ENCODE data around the gene BCL7A. TPM values are rescaled to one million over a fixed set of nuclear protein-coding genes. Genes with fewer than 3 reads are reported as not detected.
"Not testable (repeated sequence)": the region's sequence is repeated elsewhere in the genome, so short reads cannot be mapped to it uniquely, and the experiment has no call there.

The BCL7A gene
- total RNA-seq, 1 donor = 12.2 TPM

DNA sequence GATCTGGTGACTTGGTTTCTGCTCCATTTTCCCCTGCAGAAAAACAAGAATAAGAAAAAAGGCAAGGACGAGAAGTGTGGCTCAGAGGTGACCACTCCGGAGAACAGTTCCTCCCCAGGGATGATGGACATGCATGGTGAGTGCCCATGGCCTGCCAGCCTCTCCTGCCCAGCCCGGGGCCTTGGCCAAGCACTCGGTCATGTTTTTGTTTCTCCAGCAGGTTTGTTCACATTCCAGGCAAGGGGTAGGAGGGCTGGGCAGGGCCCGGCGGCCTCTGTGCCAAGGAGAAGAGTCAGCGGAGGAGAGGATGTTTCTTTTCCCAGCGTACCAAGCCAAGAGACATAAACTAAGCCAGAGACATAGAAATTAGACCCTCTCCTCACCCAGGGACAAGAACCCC lies 13.6 kb downstream of the BCL7A start:
- H3K4me3 ChIP-seq (ENCODE audit: low read depth, low read length) = no peak overlapping the region
- DNase-seq (ENCODE audit: low read depth) = no peak
- TF ChIP-seq, protein P1, sequence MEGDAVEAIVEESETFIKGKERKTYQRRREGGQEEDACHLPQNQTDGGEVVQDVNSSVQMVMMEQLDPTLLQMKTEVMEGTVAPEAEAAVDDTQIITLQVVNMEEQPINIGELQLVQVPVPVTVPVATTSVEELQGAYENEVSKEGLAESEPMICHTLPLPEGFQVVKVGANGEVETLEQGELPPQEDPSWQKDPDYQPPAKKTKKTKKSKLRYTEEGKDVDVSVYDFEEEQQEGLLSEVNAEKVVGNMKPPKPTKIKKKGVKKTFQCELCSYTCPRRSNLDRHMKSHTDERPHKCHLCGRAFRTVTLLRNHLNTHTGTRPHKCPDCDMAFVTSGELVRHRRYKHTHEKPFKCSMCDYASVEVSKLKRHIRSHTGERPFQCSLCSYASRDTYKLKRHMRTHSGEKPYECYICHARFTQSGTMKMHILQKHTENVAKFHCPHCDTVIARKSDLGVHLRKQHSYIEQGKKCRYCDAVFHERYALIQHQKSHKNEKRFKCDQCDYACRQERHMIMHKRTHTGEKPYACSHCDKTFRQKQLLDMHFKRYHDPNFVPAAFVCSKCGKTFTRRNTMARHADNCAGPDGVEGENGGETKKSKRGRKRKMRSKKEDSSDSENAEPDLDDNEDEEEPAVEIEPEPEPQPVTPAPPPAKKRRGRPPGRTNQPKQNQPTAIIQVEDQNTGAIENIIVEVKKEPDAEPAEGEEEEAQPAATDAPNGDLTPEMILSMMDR (IDR thresholded peaks at IDR 0.05; ENCODE audit: insufficient read depth, low read length) = no peak

DNA sequence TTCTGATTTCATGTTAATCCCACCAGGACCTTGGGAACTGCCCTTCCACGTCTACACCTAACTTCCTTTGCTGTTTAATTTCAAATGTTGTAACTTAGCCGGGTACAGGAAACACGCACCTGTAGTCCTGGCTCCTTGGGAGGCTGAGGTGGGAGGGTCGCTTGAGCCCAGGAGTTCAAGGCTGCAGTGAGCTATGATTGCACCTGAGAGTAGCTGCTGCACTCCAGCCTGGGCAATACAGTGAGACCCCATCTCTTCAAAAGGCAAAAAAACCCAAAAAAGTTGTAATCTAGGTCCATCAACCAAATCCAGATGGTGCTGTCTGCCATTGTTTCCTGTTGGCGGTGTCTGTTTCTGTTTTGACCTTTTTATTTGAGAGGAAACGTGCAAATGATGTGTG lies 14.5 kb downstream of the BCL7A start:
- TF ChIP-seq, protein P1 (IDR thresholded peaks at IDR 0.05; ENCODE audit: insufficient read depth, low read length) = no peak
- no peak overlapping the region for H3K4me3 ChIP-seq (ENCODE audit: low read depth, low read length)
- DNase-seq (ENCODE audit: low read depth) = no peak

DNA sequence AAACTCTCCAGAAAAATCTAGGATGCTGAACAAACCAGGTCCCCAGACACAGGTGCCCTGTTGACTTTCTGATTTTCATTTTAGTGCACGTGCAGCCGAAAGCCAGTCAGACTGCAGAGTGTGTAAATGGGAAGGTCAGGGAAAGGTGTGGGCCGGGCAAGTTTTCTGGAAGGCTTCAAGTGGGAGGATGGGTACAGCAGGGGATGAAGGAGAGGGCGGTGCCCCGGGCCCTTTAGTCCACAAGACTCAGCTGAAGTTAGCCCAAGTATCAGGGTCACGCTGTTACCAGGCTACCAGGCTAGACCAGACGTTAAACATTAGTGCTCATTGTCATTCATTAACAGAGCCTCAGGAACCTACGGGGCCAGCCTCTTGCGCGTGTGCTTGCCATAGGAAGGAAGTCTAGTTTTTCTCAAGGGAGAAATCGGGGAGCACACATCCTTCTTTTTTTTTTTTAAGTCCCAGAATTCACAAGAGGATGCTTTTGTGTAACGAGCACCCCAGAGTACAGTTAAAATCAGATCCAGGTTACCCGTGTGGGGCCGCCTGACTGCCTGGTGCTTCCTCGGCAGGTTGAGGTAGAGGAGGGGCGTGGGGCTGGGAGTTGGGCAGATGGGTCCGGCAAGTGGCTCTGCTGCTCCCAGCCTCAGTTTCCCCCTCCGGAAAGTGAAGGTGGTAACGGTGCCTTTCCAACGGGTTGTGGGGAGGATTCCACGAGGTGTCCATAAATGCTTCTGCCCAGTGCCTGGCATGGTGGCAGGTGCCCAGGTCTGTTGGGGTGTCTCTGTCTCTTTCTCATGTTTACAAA lies 19.1 kb downstream of the BCL7A start:
- no peak for DNase-seq (ENCODE audit: low read depth)
- H3K4me3 ChIP-seq (ENCODE audit: low read depth, low read length) = no peak overlapping the region

DNA sequence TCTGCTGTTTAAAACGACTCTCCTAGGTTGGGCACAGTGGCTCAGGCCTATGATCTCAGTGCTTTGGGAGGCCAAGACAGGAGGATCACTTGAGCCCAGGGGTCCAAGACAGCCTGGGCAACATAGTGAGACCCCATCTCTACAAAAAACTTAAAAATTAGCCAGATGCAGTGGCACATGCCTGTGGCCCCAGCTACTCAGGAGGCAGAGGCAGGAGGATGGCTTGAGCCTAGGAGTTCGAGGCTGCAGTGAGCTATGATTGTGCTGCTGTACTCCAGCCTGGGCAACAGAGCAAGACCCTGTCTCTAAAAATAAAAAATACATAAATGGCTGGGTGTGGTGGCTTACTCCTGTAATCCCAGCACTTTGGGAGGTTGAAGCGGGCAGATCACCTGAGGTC lies 19.8 kb downstream of the BCL7A start:
- not testable (repeated sequence) for H3K4me3 ChIP-seq (ENCODE audit: low read depth, low read length); DNase-seq (ENCODE audit: low read depth)

More for the DNA sequence above, 19.1 kb downstream of the BCL7A start:
- TF ChIP-seq, protein P1 (IDR thresholded peaks at IDR 0.05; ENCODE audit: insufficient read depth, low read length) = no peak

DNA sequence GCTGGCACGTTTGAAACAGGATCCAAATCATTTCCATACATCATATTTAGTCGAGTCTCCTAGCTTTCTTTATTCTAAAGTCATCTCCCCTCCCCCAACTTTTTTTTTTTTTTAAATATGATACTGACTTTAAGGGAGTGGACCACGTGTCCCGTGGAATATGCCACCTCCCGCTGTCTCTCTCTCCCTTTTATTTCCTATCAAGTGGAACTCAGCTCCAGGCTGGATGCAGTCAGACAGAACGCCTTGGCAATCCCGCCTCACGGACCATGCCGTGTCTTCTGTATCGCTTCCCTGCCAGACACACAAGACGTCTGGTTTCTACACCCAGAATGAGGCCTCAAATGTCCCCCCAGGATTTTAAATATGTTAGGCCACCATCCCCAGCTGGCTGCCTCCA lies 21.2 kb downstream of the BCL7A start:
- TF ChIP-seq, protein P1 (IDR thresholded peaks at IDR 0.05; ENCODE audit: insufficient read depth, low read length) = no peak
- no peak for DNase-seq (ENCODE audit: low read depth)
- H3K4me3 ChIP-seq (ENCODE audit: low read depth, low read length) = no peak overlapping the region

DNA sequence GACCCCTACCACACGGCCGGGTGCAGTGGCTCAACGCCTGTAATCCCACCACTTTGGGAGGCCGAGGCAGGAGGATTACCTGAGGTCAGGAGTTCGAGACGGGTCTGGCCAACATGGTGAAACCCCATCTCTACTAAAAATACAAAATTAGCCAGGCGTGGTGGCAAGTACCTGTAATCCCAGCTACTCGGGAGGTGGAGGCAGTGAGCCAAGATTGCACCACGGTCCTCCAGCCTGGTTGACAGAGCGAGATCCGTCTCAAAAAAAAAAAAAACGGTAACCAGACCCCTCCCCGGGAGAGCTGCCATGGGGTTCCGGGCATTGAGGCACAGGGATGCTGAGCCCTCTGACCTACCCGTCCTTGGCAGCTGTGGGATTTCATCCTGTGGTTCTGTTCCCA lies 21.8 kb downstream of the BCL7A start:
- TF ChIP-seq, protein P1 (IDR thresholded peaks at IDR 0.05; ENCODE audit: insufficient read depth, low read length) = no peak
- no peak for DNase-seq (ENCODE audit: low read depth)
- H3K4me3 ChIP-seq (ENCODE audit: low read depth, low read length) = no peak overlapping the region

DNA sequence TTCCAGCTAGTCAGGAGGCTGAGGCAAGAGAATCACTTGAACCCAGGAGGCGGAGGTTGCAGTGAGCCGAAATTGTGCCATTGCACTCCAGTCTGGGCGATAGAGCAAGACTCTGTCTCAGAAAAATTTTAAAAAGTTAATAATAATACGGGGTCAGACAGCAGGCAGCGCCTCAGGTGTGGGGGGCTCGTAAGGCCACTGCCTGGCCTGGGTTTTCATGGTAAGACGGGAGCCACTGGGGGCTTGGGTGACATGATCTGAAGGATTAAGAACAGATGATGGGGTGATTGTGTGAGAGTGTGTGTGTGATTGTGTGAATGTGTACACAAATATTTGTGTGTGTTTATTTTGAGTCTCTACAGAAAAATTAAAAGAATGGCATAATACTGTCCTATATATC lies 23.6 kb downstream of the BCL7A start:
- H3K4me3 ChIP-seq (ENCODE audit: low read depth, low read length) = no peak overlapping the region
- TF ChIP-seq, protein P1 (IDR thresholded peaks at IDR 0.05; ENCODE audit: insufficient read depth, low read length) = no peak
- DNase-seq (ENCODE audit: low read depth) = no peak
